ENCODE data around the gene DST.

The DST gene

DNA sequence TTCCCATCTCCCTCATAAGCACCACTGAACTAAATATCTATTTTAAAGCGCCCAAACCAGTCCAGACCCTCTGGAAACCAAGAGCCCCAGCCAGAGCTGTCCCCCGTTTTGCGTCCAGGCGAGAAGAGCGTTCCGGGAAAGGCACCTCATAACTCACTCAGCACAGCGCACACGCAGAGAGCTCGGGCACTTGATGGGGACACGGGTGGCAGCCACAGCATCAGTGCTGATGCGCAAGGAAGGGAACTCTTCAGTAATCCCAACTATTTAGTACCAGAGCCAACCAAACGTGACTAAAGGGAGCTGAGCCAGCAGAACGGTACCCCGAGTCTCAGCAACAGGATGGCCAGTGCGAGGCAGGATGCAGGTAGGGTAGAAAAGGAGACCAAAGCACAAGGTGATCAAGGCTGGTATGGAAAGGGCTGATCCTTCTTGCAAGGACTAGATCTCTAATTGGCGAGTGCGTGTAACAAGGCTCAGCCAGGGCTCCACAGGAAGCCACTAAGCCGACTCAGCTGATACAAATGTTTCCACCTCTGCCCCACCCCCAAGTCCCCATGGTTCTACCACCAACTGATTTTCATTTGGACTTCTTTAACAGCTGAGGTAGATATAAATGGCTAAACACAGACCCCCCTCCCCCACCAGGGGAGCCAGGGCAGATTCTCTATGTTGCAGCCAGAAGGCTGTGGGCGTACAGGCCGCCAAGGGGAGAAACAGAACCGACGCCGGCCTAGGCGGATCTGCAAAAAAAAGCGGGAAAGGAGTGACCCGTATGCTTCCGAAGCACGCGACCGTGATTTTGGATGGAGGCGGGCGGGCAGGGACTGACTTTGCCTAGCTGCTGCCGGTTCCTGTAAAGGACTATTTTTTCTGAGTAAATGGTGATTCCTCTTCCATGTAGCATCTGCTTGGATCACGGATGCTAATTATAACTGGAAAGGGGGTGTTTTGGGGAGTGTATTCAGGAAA, 211.8 kb downstream of the DST start:
- no peak overlapping the region for H3K4me3 ChIP-seq (replicated peaks in 1 of 2; ENCODE audit: low read depth in 2 of 2, low read length in 2 of 2)
- no peak for DNase-seq (ENCODE audit: low read depth in 2 of 2)
- TF ChIP-seq, protein P1, sequence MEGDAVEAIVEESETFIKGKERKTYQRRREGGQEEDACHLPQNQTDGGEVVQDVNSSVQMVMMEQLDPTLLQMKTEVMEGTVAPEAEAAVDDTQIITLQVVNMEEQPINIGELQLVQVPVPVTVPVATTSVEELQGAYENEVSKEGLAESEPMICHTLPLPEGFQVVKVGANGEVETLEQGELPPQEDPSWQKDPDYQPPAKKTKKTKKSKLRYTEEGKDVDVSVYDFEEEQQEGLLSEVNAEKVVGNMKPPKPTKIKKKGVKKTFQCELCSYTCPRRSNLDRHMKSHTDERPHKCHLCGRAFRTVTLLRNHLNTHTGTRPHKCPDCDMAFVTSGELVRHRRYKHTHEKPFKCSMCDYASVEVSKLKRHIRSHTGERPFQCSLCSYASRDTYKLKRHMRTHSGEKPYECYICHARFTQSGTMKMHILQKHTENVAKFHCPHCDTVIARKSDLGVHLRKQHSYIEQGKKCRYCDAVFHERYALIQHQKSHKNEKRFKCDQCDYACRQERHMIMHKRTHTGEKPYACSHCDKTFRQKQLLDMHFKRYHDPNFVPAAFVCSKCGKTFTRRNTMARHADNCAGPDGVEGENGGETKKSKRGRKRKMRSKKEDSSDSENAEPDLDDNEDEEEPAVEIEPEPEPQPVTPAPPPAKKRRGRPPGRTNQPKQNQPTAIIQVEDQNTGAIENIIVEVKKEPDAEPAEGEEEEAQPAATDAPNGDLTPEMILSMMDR (IDR thresholded peaks at IDR 0.05; ENCODE audit: low read depth, low read length), result no peak

DNA sequence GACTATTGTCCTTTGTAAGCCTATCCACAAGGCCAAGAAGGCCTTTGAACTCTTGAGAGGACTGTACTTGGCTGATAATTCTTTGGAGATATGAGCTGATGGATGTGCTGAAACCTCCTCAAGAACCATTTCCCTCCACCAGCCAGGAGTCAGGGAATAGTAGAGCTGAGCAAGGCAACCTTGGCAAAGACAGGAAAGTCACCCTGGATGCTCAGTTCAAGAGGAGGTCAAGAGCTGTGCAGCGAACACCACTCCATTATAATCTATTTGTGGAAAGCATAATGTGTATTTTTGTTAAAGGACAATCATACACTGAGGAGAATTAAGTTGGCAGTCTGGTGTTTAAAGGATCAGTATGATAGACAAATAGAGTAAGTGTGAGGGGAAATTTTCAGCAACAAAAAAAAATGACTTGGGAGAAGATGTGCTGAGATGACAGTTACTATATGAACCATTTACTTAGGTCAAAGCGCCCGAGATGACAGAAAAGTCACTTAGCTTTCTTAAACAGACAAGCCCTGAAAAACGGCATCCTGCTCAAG, 218.1 kb downstream of the DST start:
- DNase-seq (ENCODE audit: low read depth in 2 of 2), result peak in 1 of 2 donors; percentile 7
- TF ChIP-seq, protein P1 (IDR thresholded peaks at IDR 0.05; ENCODE audit: low read depth, low read length), result no peak
- no peak overlapping the region for H3K4me3 ChIP-seq (replicated peaks in 1 of 2; ENCODE audit: low read depth in 2 of 2, low read length in 2 of 2)

DNA sequence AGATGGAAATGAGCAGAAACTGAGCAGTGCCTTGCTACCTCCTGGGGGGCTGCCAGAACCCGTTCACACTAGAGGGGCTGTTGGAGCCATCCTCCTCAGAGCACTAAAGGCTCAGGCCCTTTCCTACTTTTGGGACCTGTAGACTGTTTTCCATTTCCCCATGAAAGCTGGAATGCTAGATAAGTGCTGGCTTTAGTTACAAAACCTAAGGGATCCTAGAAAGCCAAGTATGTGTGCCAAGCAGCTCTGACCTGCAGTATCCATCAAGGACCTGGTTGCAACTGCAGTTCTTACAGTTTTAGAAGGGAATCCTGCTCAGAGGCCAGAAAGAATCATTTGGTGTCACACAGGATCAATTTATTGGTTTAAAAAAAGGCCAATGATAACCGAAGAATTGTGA, 218.6 kb downstream of the DST start:
- no peak overlapping the region for H3K4me3 ChIP-seq (replicated peaks in 1 of 2; ENCODE audit: low read depth in 2 of 2, low read length in 2 of 2)
- DNase-seq (ENCODE audit: low read depth in 2 of 2), result peak in 1 of 2 donors; percentile 19
- TF ChIP-seq, protein P1 (IDR thresholded peaks at IDR 0.05; ENCODE audit: low read depth, low read length), result no peak

DNA sequence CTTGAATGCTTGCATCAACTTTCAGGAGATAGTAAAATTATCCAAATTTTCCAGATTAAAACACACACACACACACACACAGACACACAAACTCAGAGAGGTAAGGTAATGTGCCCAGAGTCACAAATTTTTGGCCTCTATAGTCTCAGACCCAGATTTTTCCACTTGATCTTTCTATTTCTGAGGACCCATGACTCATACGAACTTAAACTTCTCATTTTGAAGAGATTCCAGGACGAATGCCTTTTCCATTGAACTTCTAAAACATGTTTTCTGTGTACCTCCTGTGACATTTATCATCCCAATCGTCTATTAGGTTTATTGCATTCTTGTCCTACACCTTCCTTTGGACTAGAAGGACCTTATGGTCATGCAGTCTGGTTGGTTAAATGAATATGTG, 222.4 kb downstream of the DST start:
- TF ChIP-seq, protein P1 (IDR thresholded peaks at IDR 0.05; ENCODE audit: low read depth, low read length), result no peak
- peak in 1 of 2 donors; percentile 13 for DNase-seq (ENCODE audit: low read depth in 2 of 2)
- no peak overlapping the region for H3K4me3 ChIP-seq (replicated peaks in 1 of 2; ENCODE audit: low read depth in 2 of 2, low read length in 2 of 2)

DNA sequence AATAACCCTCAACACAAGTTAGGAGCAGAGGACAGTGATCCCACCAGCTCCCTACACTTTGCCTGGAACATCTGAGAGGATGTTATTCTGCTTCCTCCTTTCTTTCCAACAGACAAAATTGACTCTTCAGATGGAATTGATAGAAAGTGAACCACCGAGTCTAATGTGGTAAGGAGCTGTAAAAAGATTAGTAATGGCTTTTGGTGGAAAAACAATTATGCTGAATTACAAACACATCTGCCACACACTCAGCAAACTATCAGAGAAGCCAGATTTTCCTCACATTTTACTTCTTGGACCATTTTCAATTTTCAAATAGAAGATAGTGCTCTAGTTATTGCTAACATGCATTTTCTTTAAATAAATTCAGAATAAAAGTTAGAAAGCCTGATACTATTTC, 223.5 kb downstream of the DST start:
- TF ChIP-seq, protein P1 (IDR thresholded peaks at IDR 0.05; ENCODE audit: low read depth, low read length), result no peak
- no peak for DNase-seq (ENCODE audit: low read depth in 2 of 2)
- no peak overlapping the region for H3K4me3 ChIP-seq (replicated peaks in 1 of 2; ENCODE audit: low read depth in 2 of 2, low read length in 2 of 2)

DNA sequence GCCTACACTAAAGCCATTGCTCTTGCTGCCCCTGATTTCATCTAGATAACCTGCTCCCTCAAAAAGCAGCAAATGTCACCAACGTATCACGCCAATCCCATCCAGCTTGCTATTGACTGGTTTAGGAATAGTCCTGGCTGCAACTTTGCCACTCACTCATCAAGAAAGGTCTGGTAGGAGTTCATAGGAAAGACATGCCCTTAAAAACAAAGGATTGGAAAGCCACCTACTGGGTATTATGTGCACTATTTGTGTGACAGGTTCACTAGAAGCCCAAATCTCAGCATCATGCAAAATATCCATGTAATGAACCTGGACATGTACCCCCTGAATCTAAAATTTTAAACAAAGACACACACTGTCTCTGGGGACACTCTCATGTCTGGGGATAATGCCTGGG, 224.9 kb downstream of the DST start:
- H3K4me3 ChIP-seq (replicated peaks in 1 of 2; ENCODE audit: low read depth in 2 of 2, low read length in 2 of 2), result no peak overlapping the region
- TF ChIP-seq, protein P1 (IDR thresholded peaks at IDR 0.05; ENCODE audit: low read depth, low read length), result no peak
- no peak for DNase-seq (ENCODE audit: low read depth in 2 of 2)

Measured in cardiac fibroblast (primary cell).